Right cardiac atrium (tissue), 5 donors: Measurements from ENCODE around the gene TBC1D5. TPM values are rescaled to one million over a fixed set of nuclear protein-coding genes. Genes with fewer than 3 reads are reported as not detected.

Source experiments
- ATAC-seq, 2 donors: fragments of 200-7000 bp; cut with Tn5 transposase; one replicate each; pipeline versions ENCODE4 v1.8.0 to v1.9.1; 2020; ENCODE audit warnings: moderate library complexity in 2 of 2, mild to moderate bottlenecking in 1 of 2
- DNase-seq, 3 donors: peaks; one replicate each; pipeline ENCODE4 v3.0.0-alpha.2; 2020
- H3K27ac ChIP-seq: one replicate; pipeline ENCODE4 v1.5.1; 2013; ENCODE audit warnings: mild to moderate bottlenecking, low read length, control low read depth, moderate library complexity
- H3K27me3 ChIP-seq: one replicate; pipeline ENCODE4 v1.6.1; 2013; ENCODE audit not compliant: control insufficient read depth, insufficient read depth
- H3K4me1 ChIP-seq: one replicate; pipeline ENCODE4 v1.6.1; 2013; ENCODE audit warnings: low read length; ENCODE audit not compliant: control insufficient read depth, insufficient read depth
- H3K4me3 ChIP-seq: one replicate; pipeline ENCODE4 v1.5.1; 2013; ENCODE audit warnings: low read length, control low read depth
- H3K9me3 ChIP-seq: one replicate; pipeline ENCODE4 v1.6.1; 2013; ENCODE audit warnings: low read length; ENCODE audit not compliant: control insufficient read depth
- WGBS: extraction: QIAGEN DNeasy Blood & Tissue Kit; methylation state at CpG from one replicate; pipeline ENCODE4 v1.1.7; 2013; 5-methylcytosine and 5-hydroxymethylcytosine counted together
- intact Hi-C, 4 donors: fragments of 100-400 bp; cut with DNase I; formaldehyde crosslinking; loops; one replicate each; pipeline versions ENCODE4 v1.11.0 to v1.14.0; 2022 to 2023
- polyA plus RNA-seq: library from polyadenylated mRNA; stranded (reverse); fragments of 200-250 nt; gene quantifications from one replicate; pipeline ENCODE4 v1.2.3, GENCODE V29; 2013
- total RNA-seq, 4 donors: library from RNA; stranded (reverse); fragmentation: NEBNext Ultra II Directional; extraction: Animal tissue kit (Norgen Biotek cat#: 25700); gene quantifications; one replicate each; pipeline ENCODE4 v1.2.1, GENCODE V29; 2021
- donor health status: healthy with polysubstance abuse.
- donor health status: DM: no; HTN: yes; CAD: no.
- donor health status: DM: no; HTN: no; CAD: no.
- donor health status: DM: no; HTN: yes; CAD: no; lungs with severe emphysema.
- donor health status: DM: yes; HTN: yes; CAD: no.

TBC1D5 gene
- total and polyA plus RNA-seq, 5 donors, result 9.0 to 44.3 (median 39.6) TPM

- no peak overlapping the region for H3K4me3 ChIP-seq
- WGBS, result 93% methylated on average over 8 of the region's 8 CpGs
- intact Hi-C loops, result no loop called here
- H3K9me3 ChIP-seq, result no peaks in the 10 kb centered on the region
- H3K27ac ChIP-seq, result no peak overlapping the region
- no peaks in the 10 kb centered on the region for H3K4me1 ChIP-seq
- no peaks in the 10 kb centered on the region for H3K27me3 ChIP-seq
- no peak for DNase-seq
- no peak for ATAC-seq
These were observed 158.4 kb downstream of the TBC1D5 start for GRCh38 chr3:17584066-17584465.

- H3K27me3 ChIP-seq, result no peaks in the 10 kb centered on the region
- H3K4me3 ChIP-seq, result no peak overlapping the region
- DNase-seq, result no peak
- ATAC-seq, result no peak
- no peaks in the 10 kb centered on the region for H3K4me1 ChIP-seq
- H3K9me3 ChIP-seq, result no peaks in the 10 kb centered on the region
- intact Hi-C loops, result no loop called here
- WGBS, result 94% methylated on average over 8 of the region's 8 CpGs
- no peak overlapping the region for H3K27ac ChIP-seq
These were observed 158.9 kb downstream of the TBC1D5 start for GRCh38 chr3:17583530-17583929.

- Histone ChIP-seq H3K9me3 (no peaks in the 10 kb centered on the region), H3K27me3 (no peaks in the 10 kb centered on the region), H3K4me1 (no peaks in the 10 kb centered on the region), H3K27ac (no peak overlapping the region), H3K4me3 (no peak overlapping the region)
- ATAC-seq, result no peak
- intact Hi-C loops, result no loop called here
- 99% methylated on average over 4 of the region's 4 CpGs for WGBS
- no peak for DNase-seq
These were observed 160.9 kb downstream of the TBC1D5 start for GRCh38 chr3:17581421-17582080.

DNA sequence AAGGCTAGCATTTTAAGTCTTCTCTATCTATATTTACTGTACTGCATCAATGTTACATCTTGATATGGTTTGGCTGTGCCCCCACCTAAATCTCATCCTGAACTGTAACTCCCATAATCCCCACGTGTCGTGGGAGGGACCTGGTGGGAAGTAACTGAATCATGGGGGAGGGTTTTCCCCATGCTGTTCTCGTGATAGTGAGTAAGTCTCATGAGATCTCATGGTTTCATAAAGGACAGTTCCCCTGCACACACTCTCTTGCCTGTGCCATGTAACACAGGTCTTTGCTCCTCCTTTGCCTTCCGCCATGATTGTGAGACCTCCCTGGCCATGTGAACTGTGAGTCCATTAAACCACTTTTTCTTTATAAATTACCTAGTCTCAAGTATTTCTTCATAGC lies 161.5 kb downstream of the TBC1D5 start:
- Histone ChIP-seq H3K27me3 (no peaks in the 10 kb centered on the region), H3K4me1 (no peaks in the 10 kb centered on the region), H3K4me3 (no peak overlapping the region), H3K9me3 (no peaks in the 10 kb centered on the region), H3K27ac (no peak overlapping the region)
- no peak for ATAC-seq
- intact Hi-C loops, result no loop called here
- no peak for DNase-seq
- WGBS, result 95% methylated on average over 4 of the region's 4 CpGs

DNA sequence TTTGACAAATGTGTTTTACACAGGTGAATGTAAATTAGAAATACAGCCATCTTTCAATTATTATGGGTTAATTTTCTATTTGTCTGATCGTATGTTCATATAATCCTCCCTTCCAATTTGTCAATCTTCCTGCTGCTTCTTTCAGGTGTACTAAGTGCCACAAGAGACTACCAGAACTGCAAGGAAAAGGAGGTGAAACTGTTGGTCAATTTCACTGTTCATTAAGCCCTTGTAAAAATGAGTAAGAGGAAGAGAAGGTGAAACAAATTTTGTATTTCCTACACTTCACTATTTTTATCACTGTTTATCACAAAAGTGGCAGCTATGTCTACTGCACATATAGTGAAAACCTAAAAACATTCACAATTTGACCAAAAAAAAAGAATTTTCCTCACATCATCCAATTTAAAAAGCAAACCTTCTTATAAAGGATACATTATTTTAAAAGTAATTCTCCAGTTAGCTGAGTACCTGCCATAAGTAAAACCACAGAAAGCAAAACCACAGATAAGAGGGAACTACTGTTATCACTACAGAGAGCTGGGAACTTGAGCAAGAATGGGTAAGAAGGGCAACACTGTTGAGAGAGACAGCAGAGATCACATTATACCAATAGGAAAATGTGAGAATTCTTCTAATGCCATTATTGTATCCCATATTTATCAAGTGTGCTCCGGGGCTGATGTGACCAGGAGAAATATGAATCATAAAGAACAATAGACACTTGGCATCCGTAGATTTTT lies 163.0 kb downstream of the TBC1D5 start:
- Histone ChIP-seq H3K4me1 (no peaks in the 10 kb centered on the region), H3K27me3 (no peaks in the 10 kb centered on the region), H3K4me3 (no peak overlapping the region), H3K9me3 (no peaks in the 10 kb centered on the region), H3K27ac (no peak overlapping the region)
- ATAC-seq, result no peak
- no peak for DNase-seq
- 75% methylated on average over 3 of the region's 3 CpGs for WGBS
- intact Hi-C loops, result no loop called here

DNA sequence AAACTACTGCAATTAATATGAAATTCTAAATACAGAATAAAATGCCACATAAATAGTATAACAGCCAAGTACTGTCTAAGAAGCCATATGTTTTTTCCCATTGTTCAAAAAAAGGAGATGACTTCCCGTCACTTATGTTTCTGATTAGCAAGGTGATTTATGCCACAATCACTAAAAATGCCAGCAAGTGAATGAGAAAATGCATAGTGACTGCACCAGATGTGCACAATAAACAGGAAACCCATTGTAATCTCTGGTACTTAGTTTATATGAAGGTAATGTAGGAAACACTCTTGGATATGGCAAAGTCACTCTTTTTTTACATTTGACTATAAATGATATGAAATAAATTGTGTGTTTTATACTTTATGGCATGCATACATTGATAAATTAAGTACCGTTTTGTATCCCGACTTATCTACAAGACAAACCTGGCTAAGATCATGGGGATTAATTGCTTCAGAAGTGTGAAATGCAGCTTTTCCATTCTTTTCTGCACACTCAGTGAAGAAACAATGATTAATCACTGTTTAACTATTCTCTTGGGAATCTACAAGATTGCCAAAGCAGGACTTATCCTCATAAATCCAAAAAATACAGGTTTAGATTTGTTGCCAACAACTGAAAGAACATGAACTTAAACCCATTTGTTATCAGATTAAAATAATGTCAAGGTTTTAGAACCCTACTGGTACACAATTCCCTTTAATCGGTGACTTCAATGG lies 164.5 kb downstream of the TBC1D5 start:
- Histone ChIP-seq H3K4me3 (no peak overlapping the region), H3K4me1 (no peaks in the 10 kb centered on the region), H3K9me3 (no peaks in the 10 kb centered on the region), H3K27ac (no peak overlapping the region), H3K27me3 (no peaks in the 10 kb centered on the region)
- ATAC-seq (no peak), DNase-seq (no peak)
- WGBS, result 56% methylated on average over 4 of the region's 4 CpGs
- intact Hi-C loops, result no loop called here

- DNase-seq (no peak), ATAC-seq (no peak)
- H3K27me3 ChIP-seq, result no peaks in the 10 kb centered on the region
- WGBS, result 87% methylated on average over 1 of the region's 1 CpG
- no peak overlapping the region for H3K4me3 ChIP-seq
- H3K27ac ChIP-seq, result no peak overlapping the region
- no peaks in the 10 kb centered on the region for H3K9me3 ChIP-seq
- intact Hi-C loops, result no loop called here
- H3K4me1 ChIP-seq, result no peaks in the 10 kb centered on the region
These were observed 169.0 kb downstream of the TBC1D5 start for GRCh38 chr3:17573396-17573795.

GRCh38 chr3:17571686-17572085 lies 170.7 kb downstream of the TBC1D5 start:
- no peak overlapping the region for H3K27ac ChIP-seq
- H3K4me3 ChIP-seq, result no peak overlapping the region
- H3K4me1 ChIP-seq, result no peaks in the 10 kb centered on the region
- no peak for ATAC-seq
- no peaks in the 10 kb centered on the region for H3K9me3 ChIP-seq
- intact Hi-C loops, result no loop called here
- 88% methylated on average over 1 of the region's 1 CpG for WGBS
- H3K27me3 ChIP-seq, result no peaks in the 10 kb centered on the region
- DNase-seq, result no peak

DNA sequence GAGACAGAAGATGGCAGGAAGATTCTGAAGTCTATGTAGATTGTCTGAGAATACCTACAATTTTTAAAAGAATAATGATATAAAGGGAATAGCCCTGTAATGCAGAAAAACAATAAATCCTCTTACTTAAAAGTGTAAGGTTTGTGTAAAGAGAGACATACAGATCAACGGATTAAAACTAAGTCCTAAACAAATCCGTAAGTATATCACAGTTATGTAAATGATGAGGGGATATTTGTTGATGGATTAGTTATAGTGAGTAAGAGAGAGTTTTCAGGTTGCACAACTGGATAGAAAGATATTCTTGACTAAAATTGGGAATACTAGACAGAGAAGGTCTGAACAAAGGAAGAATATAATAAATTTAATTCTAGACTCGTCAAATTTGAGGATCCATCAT lies 179.6 kb downstream of the TBC1D5 start:
- H3K27ac ChIP-seq, result no peak overlapping the region
- no peaks in the 10 kb centered on the region for H3K27me3 ChIP-seq
- ATAC-seq, result no peak
- 95% methylated on average over 3 of the region's 3 CpGs for WGBS
- intact Hi-C loops, result no loop called here
- H3K4me3 ChIP-seq, result no peak overlapping the region
- no peak for DNase-seq
- no peaks in the 10 kb centered on the region for H3K9me3 ChIP-seq
- no peaks in the 10 kb centered on the region for H3K4me1 ChIP-seq

DNA sequence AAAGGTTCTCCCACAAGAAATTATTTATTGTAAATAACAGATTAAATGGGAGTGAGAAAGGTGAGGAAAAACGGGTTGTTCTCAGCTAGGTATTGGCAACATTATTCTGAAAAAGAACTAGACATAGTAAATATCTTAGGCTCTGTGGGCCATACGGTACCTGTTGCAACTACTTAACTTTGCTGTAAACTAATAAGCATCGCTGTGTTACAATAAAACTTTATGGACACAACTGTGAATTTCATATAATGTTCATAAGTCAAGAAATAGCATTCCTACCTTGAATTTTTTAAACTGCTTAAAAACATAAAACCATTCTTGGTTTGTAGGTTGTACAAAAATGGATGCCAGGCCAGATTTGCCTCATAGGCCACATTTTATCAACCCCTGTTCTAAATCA lies 183.9 kb downstream of the TBC1D5 start:
- 99% methylated on average over 3 of the region's 3 CpGs for WGBS
- no peaks in the 10 kb centered on the region for H3K9me3 ChIP-seq
- ATAC-seq, result no peak
- H3K27ac ChIP-seq, result no peak overlapping the region
- H3K27me3 ChIP-seq, result no peaks in the 10 kb centered on the region
- intact Hi-C loops, result no loop called here
- H3K4me3 ChIP-seq, result no peak overlapping the region
- DNase-seq, result no peak
- no peaks in the 10 kb centered on the region for H3K4me1 ChIP-seq

DNA sequence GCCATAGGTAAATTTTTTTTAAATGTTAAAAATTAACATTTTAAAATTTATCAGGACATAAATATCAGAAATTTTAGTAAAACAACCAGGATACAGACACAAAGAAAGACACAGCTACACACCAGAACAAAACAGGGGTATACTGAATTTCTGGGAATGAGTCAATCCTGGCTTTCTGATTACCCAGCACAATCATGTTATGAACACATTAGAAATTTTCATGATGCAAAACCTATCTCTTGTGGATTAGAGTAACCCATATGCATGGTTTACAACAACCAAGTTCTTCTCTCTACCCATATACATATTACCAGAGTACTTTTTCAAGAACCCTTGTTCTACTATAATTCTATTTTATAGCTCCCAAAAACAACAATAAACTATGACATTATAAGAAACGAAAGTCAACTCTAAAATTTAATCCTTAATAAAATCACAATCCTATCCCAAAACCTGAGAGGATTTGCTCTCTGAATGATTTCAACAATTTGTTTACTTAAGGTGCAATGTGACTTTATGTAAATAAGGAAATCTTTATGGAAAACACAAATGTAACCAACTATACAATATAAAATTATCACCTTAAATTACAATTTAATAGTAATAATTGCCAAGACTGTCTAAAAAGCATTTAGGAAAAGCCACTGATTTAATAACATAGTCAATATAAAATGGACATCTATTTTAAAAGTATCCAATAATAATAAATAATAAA lies 184.5 kb downstream of the TBC1D5 start:
- no peak for ATAC-seq
- intact Hi-C loops, result no loop called here

More for the DNA sequence above, 184.5 kb downstream of the TBC1D5 start:
- WGBS, result 96% methylated on average over 1 of the region's 1 CpG
- no peak for DNase-seq
- no peaks in the 10 kb centered on the region for H3K4me1 ChIP-seq
- no peaks in the 10 kb centered on the region for H3K27me3 ChIP-seq
- no peaks in the 10 kb centered on the region for H3K9me3 ChIP-seq
- no peak overlapping the region for H3K27ac ChIP-seq
- no peak overlapping the region for H3K4me3 ChIP-seq
